Measurements from ENCODE around the gene LRRTM2. TPM values are rescaled to one million over a fixed set of nuclear protein-coding genes. Genes with fewer than 3 reads are reported as not detected.

Gene LRRTM2
- total and polyA plus RNA-seq, 2 donors (not counting 3 experiments of a cell fraction or from before 2014, with no cell fraction given), result 0.06 to 0.20 TPM

GRCh38 chr5:138876811-138877210, 1.7 kb upstream of the LRRTM2 start:
- Histone ChIP-seq H3K9ac (replicated peaks; ENCODE audit: extremely low read depth, insufficient read depth, low read length) (no peak overlapping the region), H3K9me3 (replicated peaks; ENCODE audit: control insufficient read depth, insufficient read depth, low read length) (no peaks in the 10 kb centered on the region), H3K4me2 (ENCODE audit: insufficient read depth, low read length) (no peak overlapping the region), H2AFZ (ENCODE audit: low read depth, low read length) (no peak overlapping the region), H3K4me3 (replicated peaks in 1 of 3; ENCODE audit: insufficient read depth in 1 of 3, low read depth in 1 of 3, low read length in 3 of 3) (no peak overlapping the region), H3K27ac (ENCODE audit: insufficient read depth, low read depth, low read length) (no peak overlapping the region), H3K27me3 (ENCODE audit: control insufficient read depth in 2 of 2, insufficient read depth in 2 of 2, low read length in 2 of 2) (no peaks in the 10 kb centered on the region), H3K9me1 (replicated peaks; ENCODE audit: control insufficient read depth, extremely low read depth, insufficient read depth, low read length) (no peaks in the 10 kb centered on the region), H3K79me2 (ENCODE audit: control insufficient read depth, insufficient read depth, low read length) (peaks cover 90% of the 10 kb centered on the region), H3K4me1 (ENCODE audit: control insufficient read depth, extremely low read depth, insufficient read depth, low read length) (peaks cover 17% of the 10 kb centered on the region), H4K20me1 (replicated peaks; ENCODE audit: control insufficient read depth, extremely low read depth, insufficient read depth, low read length) (peaks cover 17% of the 10 kb centered on the region), H3K36me3 (ENCODE audit: control insufficient read depth in 2 of 2, extremely low read depth in 1 of 2, insufficient read depth in 2 of 2, low read length in 2 of 2) (no peaks in the 10 kb centered on the region)
- POLR2A ChIA-PET, result no interaction called here
- FAIRE-seq (no peak), DNase-seq (ENCODE audit: low read depth, low spot score) (no peak)
- no TSS peak for BruUV-seq (replicated peaks)
- CTCF ChIA-PET, result interaction anchor here (3.4 kb wide), 1 partner anchor 32 kb away, joined by 7 read pairs; no protein-coding TSS in a partner anchor
- dilution Hi-C loops (cut with MboI; ENCODE audit: extremely low pct_ligation_motif_present, low sequenced_read_pairs), result no loop called here
- TF ChIP-seq POLR2AphosphoS5 (IDR thresholded peaks at IDR 0.05; ENCODE audit: insufficient read depth, low read depth, low read length) (no peak), EZH2 (IDR thresholded peaks at IDR 0.05; ENCODE audit: borderline replicate concordance, low read depth, low read length, severe bottlenecking) (no peak), JUN (IDR thresholded peaks at IDR 0.05; ENCODE audit: borderline replicate concordance, insufficient read depth, insufficient read length, low read depth) (no peak), CTCF (IDR thresholded peaks at IDR 0.05; ENCODE audit: extremely low read depth in 1 of 2, insufficient read depth in 1 of 2, low read depth in 1 of 2, low read length in 2 of 2) (no peak), MYC (IDR thresholded peaks at IDR 0.05; ENCODE audit: low read depth, low read length) (no peak), GATA2 (IDR thresholded peaks at IDR 0.05; ENCODE audit: insufficient read depth, insufficient read length, low read depth, low read length) (no peak), POLR2A (IDR thresholded peaks at IDR 0.05; ENCODE audit: low read depth, low read length) (no peak), MAX (IDR thresholded peaks at IDR 0.05; ENCODE audit: insufficient read depth, insufficient read length) (no peak), FOS (IDR thresholded peaks at IDR 0.05; ENCODE audit: borderline replicate concordance, insufficient read depth, low read length) (no peak)
- intact Hi-C loops (cut with micrococcal nuclease), result no loop called here

Data from endothelial cell of umbilical vein (primary cell).